ENCODE results near the gene PFDN6.

GRCh38 chr6:33295621-33296369, 6.4 kb downstream of the PFDN6 start:
- TF ChIP-seq TAF1 (IDR thresholded peaks at IDR 0.05; ENCODE audit: borderline replicate concordance, low read depth, low read length) (no peak), JUND (IDR thresholded peaks at IDR 0.05) (no peak), EZH2phosphoT487 (IDR thresholded peaks at IDR 0.05; ENCODE audit: borderline replicate concordance, low read depth) (no peak), CTCF (IDR thresholded peaks at IDR 0.05) (no peak), EP300 (IDR thresholded peaks at IDR 0.05; ENCODE audit: borderline replicate concordance in 1 of 2, low read depth in 1 of 2, low read length in 1 of 2) (no peak), RAD21 (IDR thresholded peaks at IDR 0.05; ENCODE audit: low read length) (no peak), RFX5 (IDR thresholded peaks at IDR 0.05; ENCODE audit: low read length) (no peak), POLR2AphosphoS5 (IDR thresholded peaks at IDR 0.05; ENCODE audit: low read depth, low read length) (no peak), YY1 (IDR thresholded peaks at IDR 0.05; ENCODE audit: low read depth) (no peak)

Measured in SK-N-SH (cell line).